ENCODE data around the gene GDPD5.

DNA sequence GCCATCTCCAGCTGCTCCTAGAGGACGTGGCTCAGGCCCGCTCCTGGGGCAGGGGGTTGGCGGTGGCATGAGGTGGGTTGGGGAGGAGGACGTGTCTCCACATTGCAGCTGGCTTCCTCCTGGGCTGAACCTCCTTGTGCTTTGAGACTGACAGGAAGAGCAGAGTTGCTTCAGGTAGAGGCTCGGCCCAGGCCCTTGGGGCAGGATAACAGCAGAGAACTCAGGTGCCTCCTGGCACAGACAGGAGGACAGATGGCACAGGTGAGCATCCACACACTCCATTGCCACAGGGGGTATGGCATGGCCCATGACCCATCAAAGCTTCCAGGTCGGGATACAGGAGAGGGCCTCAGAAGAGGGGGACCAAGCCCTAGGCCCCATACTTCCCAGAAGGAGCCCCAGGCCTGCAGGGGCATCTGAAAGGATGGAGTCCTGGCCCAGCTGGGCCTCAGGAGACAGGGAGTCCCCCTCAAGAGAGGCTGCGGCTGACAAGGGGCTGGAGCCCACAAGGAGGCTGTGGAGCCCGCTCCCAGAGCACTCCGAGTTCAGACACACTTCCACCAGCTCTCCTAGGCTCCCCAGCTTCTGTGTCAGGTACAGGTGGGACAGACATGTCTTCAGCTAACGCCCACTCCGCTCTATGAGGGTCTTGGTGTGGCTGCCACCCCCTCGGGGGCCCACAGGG lies 90.7 kb downstream of the GDPD5 start:
- TF ChIP-seq CTCF (IDR thresholded peaks at IDR 0.05) (no peak), POLR2A (IDR thresholded peaks at IDR 0.05) (no peak)

Measured in uterus (tissue), 2 donors.